Neural progenitor cell (in vitro differentiated cells): ENCODE data around the gene FBXL14. TPM values are rescaled to one million over a fixed set of nuclear protein-coding genes. Genes with fewer than 3 reads are reported as not detected.

ENCODE experiments used
- DNase-seq: peaks from one replicate; pipeline ENCODE4 v3.0.0-alpha.2; 2016; ENCODE audit warnings: low spot score
- H2AFZ ChIP-seq: fragments of 200-600 bp; sonication (generic); replicated peaks from 2 replicates; pipeline ENCODE4 v1.6.1; 2016; ENCODE audit warnings: antibody characterized with exemption
- H3F3A ChIP-seq: fragments of 200-600 bp; sonication (generic); 2 replicates; pipeline ENCODE4 v1.6.1; 2016; ENCODE audit warnings: antibody characterized with exemption, low read depth
- H3K27ac ChIP-seq: fragments of 200-600 bp; sonication (generic); 2 replicates; pipeline ENCODE4 v1.5.1; 2016; ENCODE audit warnings: mild to moderate bottlenecking
- H3K27me3 ChIP-seq: fragments of 200-600 bp; sonication (generic); 2 replicates; pipeline ENCODE4 v1.6.1; 2016; ENCODE audit warnings: mild to moderate bottlenecking, moderate library complexity
- H3K36me3 ChIP-seq: fragments of 200-600 bp; sonication (generic); 2 replicates; pipeline ENCODE4 v1.5.1; 2016
- H3K4me1 ChIP-seq: fragments of 200-600 bp; sonication (generic); 2 replicates; pipeline ENCODE4 v1.6.1; 2016; ENCODE audit warnings: mixed run types
- H3K4me2 ChIP-seq: fragments of 200-600 bp; sonication (generic); 2 replicates; pipeline ENCODE4 v1.6.1; 2016
- H3K4me3 ChIP-seq: fragments of 200-600 bp; sonication (generic); 2 replicates; pipeline ENCODE4 v1.5.1; 2016
- H3K79me2 ChIP-seq: fragments of 200-600 bp; sonication (generic); 2 replicates; pipeline ENCODE4 v1.6.1; 2016; ENCODE audit warnings: low read depth
- H3K9ac ChIP-seq: fragments of 200-600 bp; sonication (generic); 2 replicates; pipeline ENCODE4 v1.6.1; 2016
- H3K9me3 ChIP-seq: fragments of 200-600 bp; sonication (generic); 2 replicates; pipeline ENCODE4 v1.5.1; 2016; ENCODE audit warnings: low read depth
- H4K20me1 ChIP-seq: fragments of 200-600 bp; sonication (generic); 2 replicates; pipeline ENCODE4 v1.6.1; 2016; ENCODE audit warnings: low read depth
- H3K27ac Mint-ChIP-seq: 3 replicates; pipeline ENCODE4 v1.8.0; 2021; ENCODE audit warnings: mixed read lengths
- H3K27me3 Mint-ChIP-seq: 2 replicates; pipeline ENCODE4 v1.8.0; 2022; ENCODE audit warnings: low read depth, mild to moderate bottlenecking, inconsistent platforms, moderate library complexity, mixed read lengths; ENCODE audit not compliant: insufficient read depth
- H3K36me3 Mint-ChIP-seq: 3 replicates; pipeline ENCODE4 v1.8.0; 2021; ENCODE audit warnings: mixed read lengths
- H3K4me1 Mint-ChIP-seq: 3 replicates; pipeline ENCODE4 v1.8.0; 2021; ENCODE audit warnings: mixed read lengths
- H3K4me3 Mint-ChIP-seq: 3 replicates; pipeline ENCODE4 v1.8.0; 2021; ENCODE audit warnings: mild to moderate bottlenecking, moderate library complexity, mixed read lengths
- H3K9me3 Mint-ChIP-seq: 3 replicates; pipeline ENCODE4 v1.8.0; 2020; ENCODE audit warnings: mixed read lengths
- EZH2 ChIP-seq: fragments of 200-600 bp; sonication (generic); IDR thresholded peaks from 2 replicates; pipeline ENCODE4 v1.6.1; 2017; ENCODE audit warnings: antibody characterized with exemption, mild to moderate bottlenecking, moderate library complexity
- EZH2phosphoT487 ChIP-seq: fragments of 200-600 bp; sonication (generic); IDR thresholded peaks from 2 replicates; pipeline ENCODE4 v1.6.1; 2017; ENCODE audit warnings: antibody characterized with exemption
- total RNA-seq: library from RNA; depleted of rRNA; stranded (reverse); fragments of >200 nt; gene quantifications from 2 replicates; pipeline ENCODE4 v1.2.3, GENCODE V29; 2015; ENCODE audit warnings: low replicate concordance
- TF ChIP-seq, protein P1 (sequence below): fragments of 200-600 bp; sonication (generic); IDR thresholded peaks from 2 replicates; pipeline ENCODE4 v1.5.1; 2017; ENCODE audit warnings: antibody characterized with exemption, mild to moderate bottlenecking

The FBXL14 gene
- total RNA-seq, 1 donor from 2014 or later = 27.3 TPM

DNA sequence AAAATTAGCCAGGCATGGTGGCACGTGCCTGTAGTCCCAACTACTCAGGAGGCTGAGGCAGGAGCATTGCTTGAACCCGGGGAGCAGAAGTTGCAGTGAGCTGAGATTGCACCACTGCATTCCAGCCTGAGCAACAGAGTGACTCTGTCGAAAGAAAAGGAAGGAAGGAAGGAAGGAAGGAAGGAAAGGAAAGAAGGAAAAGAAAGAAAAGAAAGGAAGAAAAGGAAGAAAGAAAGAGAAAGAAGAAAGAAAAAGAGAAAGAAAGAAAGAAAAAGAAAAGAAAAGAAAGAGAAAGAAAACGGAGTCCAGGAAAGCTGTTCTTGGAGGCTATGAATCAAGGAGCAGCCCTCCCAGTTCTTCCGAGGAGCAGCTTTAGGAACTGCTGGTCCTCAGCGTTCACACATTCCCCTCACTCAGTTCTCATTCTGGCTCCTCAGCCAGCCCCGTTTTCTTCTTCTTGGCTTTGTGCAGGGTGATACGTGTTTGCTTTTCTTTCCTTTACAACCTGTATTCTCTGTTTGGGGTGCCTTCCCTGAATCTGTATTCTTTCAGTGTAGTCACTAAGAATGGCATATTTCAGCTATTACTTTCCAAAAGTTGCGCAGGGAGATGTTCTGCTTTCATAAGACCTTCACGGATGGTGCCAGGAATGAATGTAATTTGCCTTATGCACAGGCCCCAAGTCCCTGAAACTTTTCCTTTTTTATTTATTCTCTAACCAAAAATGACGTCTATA lies 12.2 kb downstream of the FBXL14 start:
- Mint-ChIP-seq H3K27me3 (peaks cover 10% of the 10 kb centered on the region), H3K4me3 (peak overlapping the region; percentile 13), H3K4me1 (peaks cover 87% of the 10 kb centered on the region), H3K9me3 (no peaks in the 10 kb centered on the region), H3K36me3 (peaks cover 2% of the 10 kb centered on the region), H3K27ac (no peak overlapping the region)
- Histone ChIP-seq H3F3A (peaks cover 70% of the 10 kb centered on the region), H4K20me1 (peaks cover 36% of the 10 kb centered on the region), H3K79me2 (peaks cover 69% of the 10 kb centered on the region), H3K27me3 (no peaks in the 10 kb centered on the region), H3K9me3 (no peaks in the 10 kb centered on the region), H2AFZ (no peak overlapping the region), H3K27ac (peak overlapping the region; percentile 97), H3K4me1 (peaks cover 87% of the 10 kb centered on the region), H3K9ac (no peak overlapping the region), H3K4me2 (peak overlapping the region; percentile 75), H3K36me3 (no peaks in the 10 kb centered on the region), H3K4me3 (no peak overlapping the region)
- TF ChIP-seq EZH2 = no peak
- no peak for TF ChIP-seq EZH2phosphoT487
- TF ChIP-seq, protein P1, sequence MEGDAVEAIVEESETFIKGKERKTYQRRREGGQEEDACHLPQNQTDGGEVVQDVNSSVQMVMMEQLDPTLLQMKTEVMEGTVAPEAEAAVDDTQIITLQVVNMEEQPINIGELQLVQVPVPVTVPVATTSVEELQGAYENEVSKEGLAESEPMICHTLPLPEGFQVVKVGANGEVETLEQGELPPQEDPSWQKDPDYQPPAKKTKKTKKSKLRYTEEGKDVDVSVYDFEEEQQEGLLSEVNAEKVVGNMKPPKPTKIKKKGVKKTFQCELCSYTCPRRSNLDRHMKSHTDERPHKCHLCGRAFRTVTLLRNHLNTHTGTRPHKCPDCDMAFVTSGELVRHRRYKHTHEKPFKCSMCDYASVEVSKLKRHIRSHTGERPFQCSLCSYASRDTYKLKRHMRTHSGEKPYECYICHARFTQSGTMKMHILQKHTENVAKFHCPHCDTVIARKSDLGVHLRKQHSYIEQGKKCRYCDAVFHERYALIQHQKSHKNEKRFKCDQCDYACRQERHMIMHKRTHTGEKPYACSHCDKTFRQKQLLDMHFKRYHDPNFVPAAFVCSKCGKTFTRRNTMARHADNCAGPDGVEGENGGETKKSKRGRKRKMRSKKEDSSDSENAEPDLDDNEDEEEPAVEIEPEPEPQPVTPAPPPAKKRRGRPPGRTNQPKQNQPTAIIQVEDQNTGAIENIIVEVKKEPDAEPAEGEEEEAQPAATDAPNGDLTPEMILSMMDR = no peak
- DNase-seq = no peak

DNA sequence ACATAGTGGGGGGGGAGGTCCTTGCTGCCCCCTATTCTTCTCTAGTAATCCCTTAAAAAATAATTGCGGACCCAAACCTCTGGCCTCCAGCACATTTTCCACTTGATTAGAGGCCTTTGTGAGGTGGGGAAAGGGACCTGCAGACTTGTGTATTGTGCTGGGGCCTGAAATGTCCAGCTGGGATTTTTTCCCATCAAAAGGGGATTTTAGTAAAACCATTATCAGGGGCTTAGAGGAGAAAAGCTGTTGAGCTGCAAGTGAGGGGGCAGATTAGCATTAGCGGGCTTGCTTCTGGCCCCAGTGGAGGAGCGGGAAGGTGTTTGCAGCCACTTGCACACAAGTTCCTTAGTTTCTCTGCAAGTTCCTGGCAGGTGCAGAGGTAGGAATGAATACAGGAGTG lies 13.9 kb downstream of the FBXL14 start:
- Histone ChIP-seq H3F3A (peaks cover 74% of the 10 kb centered on the region), H2AFZ (no peak overlapping the region), H4K20me1 (peaks cover 20% of the 10 kb centered on the region), H3K4me2 (peak overlapping the region; percentile 75), H3K9ac (no peak overlapping the region), H3K27me3 (no peaks in the 10 kb centered on the region), H3K4me3 (peak overlapping the region; percentile 38), H3K79me2 (peaks cover 69% of the 10 kb centered on the region), H3K4me1 (peaks cover 88% of the 10 kb centered on the region), H3K27ac (peak overlapping the region; percentile 99), H3K9me3 (no peaks in the 10 kb centered on the region), H3K36me3 (no peaks in the 10 kb centered on the region)
- peak; percentile 94 for DNase-seq
- Mint-ChIP-seq H3K4me1 (peaks cover 94% of the 10 kb centered on the region), H3K36me3 (no peaks in the 10 kb centered on the region), H3K27me3 (peaks cover 10% of the 10 kb centered on the region), H3K27ac (peak overlapping the region; percentile 17), H3K9me3 (no peaks in the 10 kb centered on the region), H3K4me3 (peak overlapping the region; percentile 61)
- peak; percentile 65 for TF ChIP-seq EZH2phosphoT487
- TF ChIP-seq EZH2 = no peak
- TF ChIP-seq, protein P1 = no peak

DNA sequence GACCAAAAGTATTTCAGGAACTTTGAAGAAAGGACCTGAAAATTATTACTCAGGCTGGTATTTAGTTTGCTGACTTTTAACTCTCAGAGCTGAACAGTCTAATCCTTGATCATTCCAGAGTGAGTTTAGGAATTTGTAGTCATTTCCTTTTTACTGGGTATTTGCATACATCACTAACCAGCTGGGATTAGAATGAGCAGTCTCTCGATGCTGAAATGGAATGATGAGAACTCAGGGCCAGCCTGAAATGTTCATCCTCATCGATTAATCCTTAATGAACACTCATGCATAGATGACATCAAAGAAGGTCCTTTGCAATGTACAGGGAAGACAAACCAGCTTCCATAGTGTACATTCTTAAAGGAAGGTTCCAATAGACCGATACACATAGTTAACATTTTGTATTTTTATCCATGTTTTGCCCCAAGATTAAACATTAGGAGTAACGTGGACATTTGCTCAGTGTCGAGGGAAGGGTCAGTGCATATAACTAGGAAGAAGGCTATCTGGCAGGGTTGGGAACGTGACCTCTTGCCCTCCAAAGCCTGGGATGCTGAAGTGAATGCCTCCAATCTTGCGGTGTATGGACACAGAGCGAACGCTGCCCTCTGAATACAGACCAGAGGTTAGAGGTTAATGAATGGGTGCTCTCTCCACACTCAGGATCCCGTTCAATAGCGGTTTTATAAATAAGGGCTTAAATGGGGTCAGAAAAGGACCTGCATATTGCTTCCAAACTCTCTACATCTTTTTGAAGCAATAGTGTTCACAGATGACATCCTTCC lies 14.5 kb downstream of the FBXL14 start:
- peaks cover 95% of the 10 kb centered on the region for H3K4me1 Mint-ChIP-seq
- H4K20me1 ChIP-seq = peaks cover 13% of the 10 kb centered on the region
- H3K4me2 ChIP-seq = peak overlapping the region; percentile 75

More for the DNA sequence above, 14.5 kb downstream of the FBXL14 start:
- Mint-ChIP-seq H3K36me3 (no peaks in the 10 kb centered on the region), H3K27me3 (peaks cover 10% of the 10 kb centered on the region), H3K4me3 (peak overlapping the region; percentile 61), H3K9me3 (no peaks in the 10 kb centered on the region), H3K27ac (peak overlapping the region; percentile 17)
- H3F3A ChIP-seq = peaks cover 79% of the 10 kb centered on the region
- no peaks in the 10 kb centered on the region for H3K9me3 ChIP-seq
- no peaks in the 10 kb centered on the region for H3K36me3 ChIP-seq
- H3K79me2 ChIP-seq = peaks cover 68% of the 10 kb centered on the region
- H3K4me3 ChIP-seq = peak overlapping the region; percentile 38
- no peak overlapping the region for H2AFZ ChIP-seq
- no peak for TF ChIP-seq EZH2phosphoT487
- no peak for TF ChIP-seq EZH2
- TF ChIP-seq, protein P1 = no peak
- DNase-seq = peak; percentile 93
- no peaks in the 10 kb centered on the region for H3K27me3 ChIP-seq
- H3K27ac ChIP-seq = peak overlapping the region; percentile 99
- H3K9ac ChIP-seq = no peak overlapping the region
- peaks cover 92% of the 10 kb centered on the region for H3K4me1 ChIP-seq
